Panc1 (cell line): ENCODE results near the gene NR1H2. TPM values are rescaled to one million over a fixed set of nuclear protein-coding genes. Genes with fewer than 3 reads are reported as not detected.

Experiments
- ATAC-seq: fragments of 200-7000 bp; cut with Tn5 transposase; 2 replicates; pipeline ENCODE4 v1.9.1; 2020; ENCODE audit warnings: mild to moderate bottlenecking, moderate library complexity
- BruUV-seq: library from RNA; stranded (reverse); fragments of 400-500 nt; replicated peaks from 2 replicates; lab custom pipeline; 2021; lab: Mats Ljungman, UMichigan
- CTCF ChIA-PET: fragments of 300-600 bp; sonication (Branson Sonifier 250); formaldehyde crosslinking; loops from one replicate; lab custom pipeline; 2022; ENCODE audit warnings: antibody characterized with exemption; lab: Charles Lee
- POLR2A ChIA-PET: fragments of 300-600 bp; sonication (Branson Sonifier 250); formaldehyde crosslinking; loops from one replicate; lab custom pipeline; 2022; ENCODE audit warnings: antibody characterized with exemption; lab: Charles Lee
- DNase-seq: peaks from one replicate; pipeline ENCODE4 v3.0.0-alpha.2; 2010; ENCODE audit warnings: low read depth, low spot score
- H3K27ac ChIP-seq: 2 replicates; pipeline ENCODE4 v1.5.1; 2011; ENCODE audit warnings: mild to moderate bottlenecking, low read length, inconsistent platforms
- H3K27me3 ChIP-seq: fragments of 200-500 bp; sonication (Bioruptor generic); 2 replicates; pipeline ENCODE4 v1.6.0; 2014; ENCODE audit warnings: low read length, inconsistent platforms; ENCODE audit not compliant: control insufficient read depth, insufficient read depth
- H3K36me3 ChIP-seq: fragments of 200-500 bp; sonication (Bioruptor generic); 2 replicates; pipeline ENCODE4 v1.5.1; 2014; ENCODE audit warnings: inconsistent platforms, mild to moderate bottlenecking, low read length, moderate library complexity; ENCODE audit not compliant: control insufficient read depth, insufficient read depth
- H3K4me1 ChIP-seq: 2 replicates; pipeline ENCODE4 v1.5.1; 2011; ENCODE audit warnings: inconsistent platforms, mild to moderate bottlenecking, low read length, moderate library complexity; ENCODE audit not compliant: control insufficient read depth, insufficient read depth
- H3K4me3 ChIP-seq, 2 experiments: 2 replicates each; pipeline ENCODE4 v1.5.1; 2011 to 2012; ENCODE audit warnings: low read depth in 2 of 2, low read length in 2 of 2, mild to moderate bottlenecking in 2 of 2, inconsistent platforms in 1 of 2, moderate library complexity in 1 of 2
- H3K9me3 ChIP-seq: fragments of 200-500 bp; sonication (Bioruptor generic); 2 replicates; pipeline ENCODE4 v1.5.1; 2014; ENCODE audit warnings: low read depth, mild to moderate bottlenecking, inconsistent platforms, low read length, moderate library complexity; ENCODE audit not compliant: control insufficient read depth, insufficient read depth
- CTCF ChIP-seq: fragments of 450-650 bp; IDR thresholded peaks from 2 replicates; pipeline ENCODE4 v1.5.1; 2017; ENCODE audit warnings: mild to moderate bottlenecking
- POLR2AphosphoS5 ChIP-seq: IDR thresholded peaks from 2 replicates; pipeline ENCODE4 v1.6.1; 2012; ENCODE audit warnings: mild to moderate bottlenecking, low read depth, low read length, moderate library complexity
- REST ChIP-seq, 2 experiments: IDR thresholded peaks; 2 replicates each; pipeline ENCODE4 v1.6.1; 2011 to 2012; ENCODE audit warnings: low read depth in 2 of 2, control low read depth in 1 of 2, low read length in 1 of 2, mild to moderate bottlenecking in 1 of 2, moderate library complexity in 1 of 2; ENCODE audit not compliant: insufficient read depth in 1 of 2
- SIN3A ChIP-seq: IDR thresholded peaks from 2 replicates; pipeline ENCODE4 v1.6.1; 2012; ENCODE audit warnings: low read depth, mild to moderate bottlenecking, low read length, moderate library complexity, borderline replicate concordance; ENCODE audit not compliant: insufficient read depth
- TCF7L2 ChIP-seq: IDR thresholded peaks from 2 replicates; pipeline ENCODE4 v1.6.1; 2011; ENCODE audit warnings: mild to moderate bottlenecking, low read depth, low read length, inconsistent platforms
- in situ Hi-C: cut with HindIII; loops from 2 replicates; pipeline ENCODE4 v1.10.0; 2016; ENCODE audit warnings: low sequenced_read_pairs, low pct_unique_long_range_greater_than_20kb
- intact Hi-C: fragments of 100-400 bp; cut with micrococcal nuclease; formaldehyde crosslinking; loops from one replicate; pipeline ENCODE4 v1.10.0; 2022; ENCODE audit not compliant: unreplicated experiment
- total RNA-seq: library from RNA; stranded (reverse); gene quantifications from one replicate; pipeline ENCODE4 v1.2.1, GENCODE V29; 2021; ENCODE audit not compliant: unreplicated experiment

Gene NR1H2
- total RNA-seq, 1 experiment from 2014 or later, result 55.8 TPM

GRCh38 chr19:50413531-50413930 is 37.3 kb downstream of the NR1H2 start:
- H3K27me3 ChIP-seq, result no peaks in the 10 kb centered on the region
- BruUV-seq, result no TSS peak
- in situ Hi-C loops (no loop called here), intact Hi-C loops (no loop called here)
- TF ChIP-seq POLR2AphosphoS5 (no peak), SIN3A (no peak), REST (IDR thresholded peaks at IDR 0.05; ENCODE audit: insufficient read depth in 1 of 2, low read depth in 2 of 2, low read length in 1 of 2) (no peak), CTCF (no peak), TCF7L2 (no peak)
- H3K4me3 ChIP-seq, result no peak overlapping the region
- CTCF ChIA-PET, result no interaction called here
- H3K9me3 ChIP-seq, result no peaks in the 10 kb centered on the region
- POLR2A ChIA-PET, result no interaction called here
- H3K4me1 ChIP-seq, result no peaks in the 10 kb centered on the region
- H3K27ac ChIP-seq, result no peak overlapping the region
- DNase-seq (no peak), ATAC-seq (no peak)
- no peaks in the 10 kb centered on the region for H3K36me3 ChIP-seq

GRCh38 chr19:50414864-50415660 is 38.8 kb downstream of the NR1H2 start:
- intact Hi-C loops, result no loop called here
- peak; percentile 83 for ATAC-seq
- ChIA-PET POLR2A (no interaction called here), CTCF (interaction anchor here (0.7 kb wide), 1 partner anchor 9 kb away, joined by 6 read pairs; no protein-coding TSS in a partner anchor)
- no peak for DNase-seq
- BruUV-seq, result no TSS peak
- H3K4me1 ChIP-seq, result no peaks in the 10 kb centered on the region
- TF ChIP-seq CTCF (peak; percentile 92), TCF7L2 (no peak), REST (IDR thresholded peaks at IDR 0.05; ENCODE audit: insufficient read depth in 1 of 2, low read depth in 2 of 2, low read length in 1 of 2) (no peak), POLR2AphosphoS5 (no peak), SIN3A (no peak)
- H3K27ac ChIP-seq, result no peak overlapping the region
- no peaks in the 10 kb centered on the region for H3K9me3 ChIP-seq
- H3K27me3 ChIP-seq, result no peaks in the 10 kb centered on the region
- in situ Hi-C loops, result no loop called here
- no peaks in the 10 kb centered on the region for H3K36me3 ChIP-seq
- H3K4me3 ChIP-seq, result no peak overlapping the region
